ENCODE data around the gene MGLL.
A peak's percentile ranks its signal among the peaks of the same experiment; 100 is the strongest.
"Not testable (repeated sequence)": the region's sequence is repeated elsewhere in the genome, so short reads cannot be mapped to it uniquely, and the experiment has no call there.

Gene MGLL

GRCh38 chr3:127684871-127685707, 137.2 kb downstream of the MGLL start:
- DNase-seq: no peak

- no peak for DNase-seq
Measured at GRCh38 chr3:127682561-127682960, 139.8 kb downstream of the MGLL start.

- DNase-seq: not testable (repeated sequence)
Measured at GRCh38 chr3:127682175-127682554, 140.2 kb downstream of the MGLL start.

GRCh38 chr3:127680798-127681221, 141.5 kb downstream of the MGLL start:
- no peak for DNase-seq

- no peak for DNase-seq
Measured at GRCh38 chr3:127680146-127680661, 142.1 kb downstream of the MGLL start.

- no peak for DNase-seq
Measured at GRCh38 chr3:127679534-127680145, 142.7 kb downstream of the MGLL start.

GRCh38 chr3:127678611-127679533, 143.4 kb downstream of the MGLL start:
- DNase-seq: peak; percentile 69

- no peak for DNase-seq
Measured at GRCh38 chr3:127678315-127678599, 144.1 kb downstream of the MGLL start.

GRCh38 chr3:127677541-127678314, 144.6 kb downstream of the MGLL start:
- peak; percentile 12 for DNase-seq

- no peak for DNase-seq
Measured at GRCh38 chr3:127676921-127677351, 145.4 kb downstream of the MGLL start.

- no peak for DNase-seq
Measured at GRCh38 chr3:127676456-127676855, 145.9 kb downstream of the MGLL start.

- DNase-seq: no peak
Measured at GRCh38 chr3:127675651-127676391, 146.5 kb downstream of the MGLL start.

- no peak for DNase-seq
Measured at GRCh38 chr3:127674790-127675189, 147.5 kb downstream of the MGLL start.

GRCh38 chr3:127674101-127674721, 148.1 kb downstream of the MGLL start:
- DNase-seq: no peak

- peak; percentile 34 for DNase-seq
Measured at GRCh38 chr3:127673191-127674100, 148.9 kb downstream of the MGLL start.

GRCh38 chr3:127672429-127673190, 149.7 kb downstream of the MGLL start, which contains the start of gene ABTB1:
TSS of gene ABTB1 (plus strand) at chr3:127672952. CDS start at chr3:127673026, 74 bp downstream.
- DNase-seq: peak; percentile 59

- peak; percentile 28 for DNase-seq
Measured at GRCh38 chr3:127671523-127672428, 150.5 kb downstream of the MGLL start.
